Left forelimb (tissue), 1 donor: ENCODE results near the gene ATXN10.

ENCODE experiments used
- DNase-seq: peaks from one replicate; pipeline ENCODE4 v3.0.0-alpha.2; 2018; ENCODE audit warnings: low spot score

The ATXN10 gene

GRCh38 chr22:45758603-45759002 lies 87.0 kb downstream of the ATXN10 start:
- DNase-seq: no peak

GRCh38 chr22:45760682-45761081 lies 89.0 kb downstream of the ATXN10 start:
- DNase-seq: no peak

- no peak for DNase-seq
Measured at GRCh38 chr22:45762545-45763235, 91.1 kb downstream of the ATXN10 start.

- DNase-seq: no peak
Measured at GRCh38 chr22:45763236-45763624, 91.6 kb downstream of the ATXN10 start.

GRCh38 chr22:45768490-45768889 lies 96.9 kb downstream of the ATXN10 start:
- DNase-seq: no peak

DNA sequence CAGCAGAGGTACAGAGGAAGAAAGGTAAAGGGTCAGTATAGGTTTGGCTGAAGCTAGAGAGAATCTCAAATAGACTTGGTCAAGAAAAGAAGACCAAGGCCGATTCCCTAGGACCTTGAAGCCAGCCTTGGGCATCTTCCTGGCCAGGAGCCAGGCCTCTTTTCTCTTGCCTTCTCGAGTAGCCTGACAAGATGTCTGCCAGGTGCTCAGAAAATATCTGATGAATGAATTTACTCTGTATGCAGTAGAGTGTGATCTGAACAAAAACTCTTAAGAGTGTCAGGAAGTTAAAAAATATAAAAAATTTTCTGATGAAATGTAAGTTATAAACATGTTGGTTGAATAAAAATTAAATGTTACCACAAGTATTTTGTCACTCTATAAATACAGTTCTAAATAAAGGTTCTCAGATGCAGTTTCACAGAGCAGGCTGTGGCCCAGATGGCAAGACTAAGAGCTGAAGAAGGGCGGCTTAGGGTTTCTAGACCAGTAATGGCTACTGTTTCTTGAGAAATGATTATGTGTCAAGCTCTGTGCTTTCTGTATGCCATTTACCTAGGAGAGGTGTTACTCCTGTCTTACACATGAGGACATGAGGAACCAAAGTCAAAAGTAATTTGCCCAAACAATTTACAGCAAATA lies 98.1 kb downstream of the ATXN10 start:
- no peak for DNase-seq

DNA sequence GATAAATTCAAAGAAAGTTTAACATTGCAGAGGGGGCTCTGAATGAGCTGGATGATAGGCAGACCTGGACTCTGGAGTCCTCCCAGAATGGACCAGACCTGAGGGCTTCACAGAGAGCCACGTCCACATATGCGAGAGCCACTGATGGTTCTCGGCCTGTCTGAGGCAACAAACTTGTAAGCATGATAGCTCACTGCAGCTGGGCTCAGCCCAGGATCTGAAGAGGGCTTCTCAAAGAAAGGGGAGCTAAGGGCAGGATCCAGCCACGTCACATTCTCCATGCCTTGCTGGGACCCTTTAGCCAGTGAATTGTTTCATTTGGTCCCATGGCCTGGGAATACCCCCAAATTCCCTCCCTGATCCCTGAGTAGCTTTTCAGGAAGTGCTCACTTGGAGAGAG lies 98.9 kb downstream of the ATXN10 start:
- DNase-seq: no peak

DNA sequence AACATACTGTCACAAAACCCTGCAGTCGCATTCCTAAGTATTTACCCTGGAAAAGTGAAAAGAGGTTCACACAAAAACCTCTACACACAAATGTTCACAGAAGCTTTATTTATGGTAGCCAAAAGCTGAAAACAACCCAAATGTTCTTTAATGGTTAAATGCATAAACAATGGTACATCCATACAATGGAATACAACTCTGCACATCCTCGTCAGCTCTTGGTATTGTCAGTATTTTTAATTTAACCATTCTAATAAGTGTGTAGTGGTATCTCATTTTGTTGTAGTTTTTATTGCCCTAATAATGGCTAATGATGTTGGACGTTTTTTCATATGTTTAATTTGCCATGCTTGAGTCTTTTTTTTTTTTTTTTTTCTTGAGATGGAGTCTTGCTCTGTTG lies 99.4 kb downstream of the ATXN10 start:
- DNase-seq: no peak

- DNase-seq: no peak
Measured at GRCh38 chr22:45771711-45772110, 100.1 kb downstream of the ATXN10 start.

- DNase-seq: no peak
Measured at GRCh38 chr22:45772743-45773142, 101.1 kb downstream of the ATXN10 start.

- no peak for DNase-seq
Measured at GRCh38 chr22:45774001-45774670, 102.5 kb downstream of the ATXN10 start.

- DNase-seq: no peak
Measured at GRCh38 chr22:45775062-45775461, 103.4 kb downstream of the ATXN10 start.

DNA sequence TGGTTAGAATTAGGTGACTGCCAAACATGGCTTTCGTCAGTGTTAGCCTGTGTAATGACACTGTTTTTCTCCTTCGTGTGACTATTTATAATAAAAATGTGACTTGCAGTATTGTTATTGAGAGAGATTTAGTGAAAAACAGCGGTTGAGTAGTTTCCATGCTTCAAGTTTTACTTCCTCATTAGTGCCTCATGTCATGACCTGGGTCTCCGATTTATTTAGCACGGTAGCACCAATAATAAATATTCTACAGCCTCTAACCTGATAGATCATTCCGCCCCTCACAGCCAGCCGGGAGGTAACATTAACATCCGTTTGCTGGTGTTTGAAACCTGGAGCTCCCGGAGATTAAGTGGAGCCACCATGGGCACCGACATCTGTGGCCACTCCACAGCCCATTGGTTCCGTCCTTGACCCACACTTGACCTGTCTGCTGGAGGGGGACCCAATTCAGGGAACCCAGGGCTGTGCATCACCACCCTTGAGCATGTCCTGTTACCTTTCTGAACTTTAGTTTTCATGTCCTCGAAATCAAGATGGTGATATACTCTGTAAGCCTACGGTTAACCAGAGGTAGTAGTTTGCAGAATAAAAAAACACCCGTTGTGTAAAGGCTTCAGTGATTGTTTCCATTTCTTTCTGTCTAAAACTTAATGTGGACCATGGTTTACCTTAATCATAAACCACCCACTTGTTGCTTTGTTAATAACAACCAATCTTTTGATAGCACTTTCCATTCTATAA lies 104.1 kb downstream of the ATXN10 start:
- DNase-seq: no peak

GRCh38 chr22:45776313-45776585 lies 104.6 kb downstream of the ATXN10 start:
- DNase-seq: no peak

- DNase-seq: no peak
Measured at GRCh38 chr22:45777046-45777851, 105.6 kb downstream of the ATXN10 start.

DNA sequence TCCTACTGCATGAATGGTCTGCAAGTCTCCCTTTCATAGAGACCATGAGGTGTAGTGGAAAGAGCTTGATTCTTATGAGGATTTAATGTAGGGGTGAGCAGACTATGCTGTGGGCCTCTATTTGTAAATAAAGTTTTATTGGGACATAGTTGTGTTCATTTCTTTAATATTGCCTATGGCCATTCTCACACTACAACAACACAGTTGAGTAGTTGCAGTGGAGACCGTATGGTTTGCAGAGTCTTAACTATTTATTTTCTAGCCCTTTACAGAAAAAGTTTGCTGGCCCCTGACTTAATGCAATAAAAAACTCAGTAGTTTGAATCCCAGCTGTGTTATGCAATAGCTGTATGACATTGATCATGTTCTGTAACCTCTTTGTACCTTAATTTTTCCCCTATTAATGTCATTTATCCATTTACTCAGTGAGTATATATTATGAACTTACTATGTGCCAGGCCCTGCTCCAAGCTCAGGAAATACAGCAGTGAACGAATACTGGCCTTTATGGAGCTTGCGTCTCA lies 106.3 kb downstream of the ATXN10 start:
- DNase-seq: no peak

GRCh38 chr22:45781459-45781858 lies 109.8 kb downstream of the ATXN10 start:
- DNase-seq: no peak

DNA sequence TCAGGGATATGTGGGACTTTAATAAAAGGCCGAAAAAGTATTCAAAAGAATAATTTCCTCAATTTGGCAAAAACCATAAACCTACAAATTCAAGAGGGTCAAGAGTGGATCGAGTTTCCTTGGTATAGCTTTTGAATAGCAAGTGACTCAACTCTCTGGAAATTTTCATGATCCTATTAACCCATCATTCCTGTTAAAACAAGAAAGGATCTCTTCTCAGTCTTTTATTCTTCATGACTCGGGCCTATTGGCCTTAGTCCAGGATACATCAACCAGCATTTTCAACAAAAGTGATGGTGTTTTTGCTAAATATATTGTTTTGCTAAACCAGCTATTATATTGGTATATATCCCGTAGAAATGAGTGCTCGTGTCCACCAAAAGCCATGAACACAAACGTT lies 110.3 kb downstream of the ATXN10 start:
- DNase-seq: no peak

- no peak for DNase-seq
Measured at GRCh38 chr22:45783021-45783420, 111.4 kb downstream of the ATXN10 start.

DNA sequence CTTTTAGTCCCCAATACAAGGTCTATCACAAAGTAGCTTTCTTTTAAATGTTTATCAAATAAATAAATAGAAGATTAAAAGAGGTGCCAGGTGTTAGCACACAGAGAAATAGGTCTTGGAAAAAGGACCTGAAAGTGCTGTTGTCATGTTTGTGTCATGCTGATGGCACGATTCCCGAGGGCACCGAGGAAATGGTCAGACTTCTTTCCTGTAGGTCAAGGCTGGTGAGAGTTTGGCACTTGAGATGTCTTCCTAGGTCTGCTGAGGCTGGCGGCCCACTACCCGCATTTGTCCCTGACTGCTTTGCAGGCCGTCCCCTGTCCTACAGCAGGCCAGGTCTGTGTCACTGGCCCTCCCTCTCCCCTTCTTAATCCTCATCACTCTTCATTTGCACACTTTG lies 112.1 kb downstream of the ATXN10 start:
- no peak for DNase-seq

GRCh38 chr22:45784357-45785277 lies 113.0 kb downstream of the ATXN10 start:
- no peak for DNase-seq
